DMS153 (cell line): Measurements from ENCODE around the gene CLDN22.

Experiments
- DNase-seq: peaks from one replicate; lab custom pipeline; 2025; lab: John Stamatoyannopoulos, UW

The CLDN22 gene

GRCh38 chr4:183276106-183276505 is 44.0 kb downstream of the CLDN22 start:
- DNase-seq = no peak

- no peak for DNase-seq
Measured at GRCh38 chr4:183272384-183272783, 47.7 kb downstream of the CLDN22 start.

- DNase-seq = no peak
Measured at GRCh38 chr4:183268556-183268955, 51.5 kb downstream of the CLDN22 start.
